GM23338 (cell line): ENCODE measurements around the gene PM20D1.

ENCODE experiments used
- CREB1 ChIP-seq: fragments of 250-450 bp; sonication (Bioruptor Pico); IDR thresholded peaks from 2 replicates; pipeline ENCODE4 v1.5.0; 2020; ENCODE audit warnings: low read depth, mild to moderate bottlenecking, moderate library complexity
- CTCF ChIP-seq, 2 experiments: fragments of 200-600 bp in 1 of 2; sonication (generic) in 1 of 2; conservative IDR thresholded peaks; 2 replicates each; pipeline versions ENCODE4 v1.5.1 to v1.6.1; 2016 to 2017; ENCODE audit warnings: antibody characterized with exemption in 2 of 2, low read depth in 2 of 2, mild to moderate bottlenecking in 2 of 2, moderate library complexity in 1 of 2
- EZH2 ChIP-seq: fragments of 200-600 bp; sonication (generic); IDR thresholded peaks from one replicate; pipeline ENCODE4 v1.8.0; 2017; ENCODE audit warnings: antibody characterized with exemption, mild to moderate bottlenecking, low read depth; ENCODE audit not compliant: unreplicated experiment
- EZH2phosphoT487 ChIP-seq: fragments of 200-600 bp; sonication (generic); IDR thresholded peaks from one replicate; pipeline ENCODE4 v1.8.1; 2018; ENCODE audit warnings: antibody characterized with exemption; ENCODE audit not compliant: unreplicated experiment
- JUNB ChIP-seq: IDR thresholded peaks from one replicate; pipeline ENCODE4 v1.6.1; 2016; ENCODE audit warnings: antibody characterized with exemption; ENCODE audit not compliant: unreplicated experiment
- NANOG ChIP-seq: IDR thresholded peaks from 2 replicates; pipeline ENCODE4 v1.6.1; 2016; ENCODE audit warnings: antibody characterized with exemption, borderline replicate concordance
- POLR2AphosphoS5 ChIP-seq: IDR thresholded peaks from 2 replicates; pipeline ENCODE4 v1.6.1; 2016; ENCODE audit warnings: antibody characterized with exemption, low read depth
- REST ChIP-seq: IDR thresholded peaks from one replicate; pipeline ENCODE4 v1.6.1; 2018; ENCODE audit warnings: antibody characterized with exemption; ENCODE audit not compliant: unreplicated experiment
- STAT1 ChIP-seq: IDR thresholded peaks from one replicate; pipeline ENCODE4 v1.6.1; 2016; ENCODE audit warnings: antibody characterized with exemption; ENCODE audit not compliant: unreplicated experiment
- ZNF114 ChIP-seq: fragments of 250-450 bp; sonication (Bioruptor Pico); IDR thresholded peaks from 2 replicates; pipeline ENCODE4 v1.5.0; 2020; ENCODE audit warnings: mild to moderate bottlenecking, moderate library complexity

- TF ChIP-seq CTCF (conservative IDR thresholded peaks at IDR 0.05; ENCODE audit: low read depth in 2 of 2) (peak; percentile 32 to 40; a peak in 3 of 4 replicates), ZNF114 (CRISPR knock-in tag) (no peak), STAT1 (no peak), POLR2AphosphoS5 (no peak), EZH2 (no peak), JUNB (no peak), EZH2phosphoT487 (no peak), REST (no peak), CREB1 (CRISPR knock-in tag) (no peak), NANOG (no peak)
These were observed 39.3 kb downstream of the PM20D1 start for GRCh38 chr1:205810448-205811157.
